Stimulated activated CD4-positive, alpha-beta T cell treated with anti-CD3 and anti-CD28 coated beads, Interleukin-2, amount 100 ng/mL, for 4 hours (primary cell): ENCODE results near the gene DDX56.

ENCODE experiments used
- DNase-seq: peaks from one replicate; pipeline ENCODE4 v3.0.0-alpha.2; 2020; ENCODE audit warnings: low read depth

The DDX56 gene, protein sequence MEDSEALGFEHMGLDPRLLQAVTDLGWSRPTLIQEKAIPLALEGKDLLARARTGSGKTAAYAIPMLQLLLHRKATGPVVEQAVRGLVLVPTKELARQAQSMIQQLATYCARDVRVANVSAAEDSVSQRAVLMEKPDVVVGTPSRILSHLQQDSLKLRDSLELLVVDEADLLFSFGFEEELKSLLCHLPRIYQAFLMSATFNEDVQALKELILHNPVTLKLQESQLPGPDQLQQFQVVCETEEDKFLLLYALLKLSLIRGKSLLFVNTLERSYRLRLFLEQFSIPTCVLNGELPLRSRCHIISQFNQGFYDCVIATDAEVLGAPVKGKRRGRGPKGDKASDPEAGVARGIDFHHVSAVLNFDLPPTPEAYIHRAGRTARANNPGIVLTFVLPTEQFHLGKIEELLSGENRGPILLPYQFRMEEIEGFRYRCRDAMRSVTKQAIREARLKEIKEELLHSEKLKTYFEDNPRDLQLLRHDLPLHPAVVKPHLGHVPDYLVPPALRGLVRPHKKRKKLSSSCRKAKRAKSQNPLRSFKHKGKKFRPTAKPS

DNA sequence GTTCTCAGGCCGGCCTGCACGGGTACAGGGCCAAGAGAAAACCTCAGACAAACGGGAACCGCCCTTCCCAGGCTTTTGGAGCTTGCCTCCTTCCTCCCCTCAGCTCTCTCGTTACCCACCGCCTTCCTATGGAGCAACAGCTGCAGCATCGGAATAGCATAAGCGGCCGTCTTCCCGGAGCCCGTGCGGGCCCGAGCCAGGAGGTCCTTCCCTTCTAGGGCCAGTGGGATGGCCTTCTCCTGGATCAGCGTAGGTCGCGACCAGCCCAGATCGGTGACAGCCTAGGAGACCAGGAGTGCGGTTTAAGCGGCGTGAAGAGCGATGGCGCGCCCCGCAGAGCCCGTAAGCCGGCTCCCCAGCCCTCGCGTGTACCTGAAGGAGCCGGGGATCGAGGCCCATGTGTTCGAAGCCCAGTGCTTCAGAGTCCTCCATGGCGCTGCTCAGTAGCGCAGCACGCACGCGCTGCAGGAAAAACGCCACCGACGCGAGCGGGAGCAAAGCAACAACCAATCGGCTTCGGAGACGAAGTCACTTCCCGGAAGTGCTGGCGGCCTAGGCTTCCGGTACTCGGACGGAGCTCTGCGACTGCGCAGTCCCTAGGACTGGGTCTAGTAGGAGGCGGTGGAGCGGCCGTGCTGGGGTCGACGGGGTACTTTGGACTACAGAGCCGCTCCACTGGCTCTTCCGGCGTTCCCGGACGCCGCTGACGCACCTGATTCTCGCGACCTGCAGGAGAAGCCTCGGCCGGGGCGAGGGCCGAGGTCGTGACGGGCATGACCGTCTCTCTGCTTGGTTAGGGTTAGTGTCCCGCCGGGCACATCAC, at the start of gene DDX56:
DDX56 (minus strand) TSS at position 445 of the 823 bp plus-strand sequence; CDS start at position 432, 13 bp downstream.
- DNase-seq = peak; percentile 91

DNA sequence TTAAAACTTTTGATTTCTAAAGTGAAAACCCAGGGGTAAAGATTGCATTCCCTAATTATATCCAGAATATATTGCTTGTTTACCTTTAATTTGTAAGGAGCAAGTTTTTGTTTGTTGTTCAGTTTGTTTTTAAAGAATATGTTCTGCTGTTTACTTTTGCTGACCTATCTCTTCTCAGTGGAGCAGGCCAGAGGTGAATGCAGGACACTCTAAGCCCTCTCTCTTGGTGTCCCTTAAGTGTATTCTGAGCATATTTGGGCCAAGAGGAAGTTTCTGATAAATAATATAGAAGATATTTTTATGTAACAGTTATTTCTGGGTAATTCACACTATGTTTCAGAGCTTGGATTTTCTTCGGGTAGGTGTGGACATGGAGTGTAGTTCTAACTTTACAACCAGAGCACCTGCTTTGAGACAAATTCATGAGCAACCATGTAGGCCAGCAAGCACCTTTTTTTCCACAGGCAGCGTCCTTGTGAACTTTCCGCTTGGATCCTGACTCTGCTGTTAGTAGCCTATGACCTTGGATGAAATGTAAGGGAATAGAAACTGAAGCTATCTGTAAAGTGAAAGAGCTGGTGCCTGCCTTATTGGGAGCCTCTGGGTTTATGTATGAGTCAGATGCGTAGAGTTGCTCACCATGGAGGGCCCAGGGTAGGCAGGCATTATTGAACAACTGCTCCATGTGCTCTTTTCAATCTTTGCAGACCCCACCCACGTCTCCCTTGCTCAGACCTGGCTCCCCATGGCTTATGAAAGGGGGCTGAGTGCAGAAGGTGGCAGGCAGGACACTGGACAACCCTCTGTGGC, 48.8 kb upstream of the DDX56 start:
- peak; percentile 33 for DNase-seq

DNA sequence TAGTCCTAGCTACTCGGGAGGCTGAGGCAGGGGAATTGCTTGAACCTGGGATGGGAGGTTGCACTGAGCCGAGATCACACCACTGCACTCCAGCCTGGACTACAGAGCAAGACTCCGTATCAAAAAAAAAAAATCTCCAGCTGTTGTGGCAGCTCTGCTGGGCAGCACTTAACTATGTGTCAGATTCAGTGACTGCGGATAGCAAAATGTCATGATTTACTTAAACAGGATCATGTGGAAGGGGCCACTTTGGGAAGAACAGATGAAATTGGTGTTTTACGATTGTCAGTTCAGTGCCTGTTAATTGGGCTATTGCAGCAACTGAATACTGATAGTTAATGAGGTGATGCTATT, 48.0 kb upstream of the DDX56 start:
- no peak for DNase-seq

DNA sequence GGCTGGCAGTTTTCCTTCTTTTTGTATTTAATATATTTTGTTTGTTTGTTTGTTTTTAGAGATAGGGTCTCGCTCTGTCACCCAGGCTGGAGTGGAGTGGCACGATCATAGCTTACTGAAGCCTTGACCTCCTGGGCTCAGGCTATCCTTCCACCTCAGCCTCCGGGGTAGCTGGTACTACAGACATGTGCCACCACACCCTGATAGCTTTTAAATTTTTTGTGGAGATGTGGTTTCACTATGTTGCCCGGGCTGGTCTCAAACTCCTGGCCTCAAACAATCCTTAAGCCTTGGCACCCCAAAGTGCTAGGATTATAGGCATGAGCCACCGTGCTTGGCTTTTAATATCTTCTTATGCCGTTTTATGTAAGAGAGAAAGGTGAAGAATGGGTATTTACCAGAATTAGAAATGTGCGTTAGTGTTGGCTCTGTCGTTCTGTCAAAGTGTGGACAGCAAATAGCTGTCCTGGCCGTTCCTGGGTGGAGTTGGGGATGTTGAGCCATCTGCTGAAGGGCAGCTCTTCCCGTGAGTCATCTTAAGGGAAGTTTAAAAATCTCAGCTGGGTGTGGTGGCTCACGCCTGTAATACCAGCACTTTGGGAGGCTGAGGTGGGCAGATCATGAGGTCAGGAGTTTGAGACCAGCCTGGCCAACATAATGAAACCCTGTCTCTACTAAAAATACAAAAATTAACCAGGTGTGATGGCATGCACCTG, 47.5 kb upstream of the DDX56 start:
- DNase-seq = no peak

DNA sequence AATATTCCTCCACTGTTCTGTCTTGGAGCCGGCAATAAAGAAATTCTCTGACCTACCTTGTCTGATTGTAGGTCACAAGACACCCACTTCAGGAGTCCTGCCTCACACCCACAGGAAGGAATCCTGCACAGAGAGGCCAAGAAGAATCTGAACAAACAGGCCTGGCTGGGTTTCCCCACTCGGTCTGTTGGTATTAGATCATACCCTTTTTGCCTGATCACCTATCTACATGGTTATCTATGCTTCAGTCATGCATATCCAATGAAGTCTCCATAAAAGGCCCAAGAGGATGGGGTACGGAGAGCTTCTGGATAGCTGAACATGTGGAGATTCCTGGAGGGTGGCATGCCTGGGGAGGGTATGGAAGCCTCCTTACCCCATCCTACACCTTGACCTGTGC, 45.0 kb upstream of the DDX56 start:
- DNase-seq = no peak

DNA sequence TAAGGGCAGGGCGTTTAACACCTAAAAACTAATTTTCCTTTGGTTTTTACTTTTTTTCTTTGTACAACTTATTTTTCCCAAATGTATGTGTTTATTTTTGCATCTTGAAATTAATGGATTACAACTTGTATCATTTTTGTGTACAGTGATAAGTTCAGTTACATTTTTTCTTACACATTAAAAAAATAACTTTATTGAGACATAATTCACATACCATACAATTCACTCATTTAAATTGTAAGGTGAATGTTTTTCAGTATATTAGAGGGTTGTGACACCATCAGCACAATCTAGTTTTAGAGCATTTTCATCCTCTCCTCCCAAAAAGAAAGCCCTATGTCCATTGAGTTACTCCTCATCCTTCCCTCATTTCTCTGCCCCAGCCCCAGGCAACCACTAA, 44.3 kb upstream of the DDX56 start:
- no peak for DNase-seq

DNA sequence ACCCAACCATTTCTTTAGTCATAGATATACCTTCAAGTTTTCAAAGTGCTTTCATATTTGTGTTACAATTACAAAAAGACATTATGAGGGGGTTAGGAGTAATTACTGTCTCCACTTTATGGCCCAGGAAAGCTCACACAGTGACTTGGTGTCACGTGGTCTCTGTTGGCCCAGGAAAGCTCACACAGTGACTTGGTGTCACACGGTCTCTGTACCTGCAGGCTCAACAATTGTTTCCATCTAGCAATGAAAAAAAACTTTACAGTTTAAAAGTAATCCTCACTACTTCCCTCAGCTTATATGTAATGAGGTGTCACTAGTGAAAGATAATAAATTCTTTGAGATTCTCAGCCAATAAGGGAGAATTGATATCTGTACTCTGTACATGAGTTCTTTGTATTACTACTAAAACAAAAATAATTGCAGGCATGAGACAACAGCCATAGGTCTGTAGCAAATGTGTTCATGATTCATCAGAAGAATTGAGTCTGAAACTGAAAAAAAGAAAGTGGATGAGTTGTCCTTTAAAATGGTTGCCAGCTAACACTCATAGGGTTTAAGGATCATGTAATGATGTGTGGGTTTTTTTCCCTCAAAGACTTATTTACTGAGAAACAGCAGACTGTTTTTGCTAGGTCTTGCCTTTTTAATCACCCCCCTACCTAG, 43.6 kb upstream of the DDX56 start:
- DNase-seq = no peak

DNA sequence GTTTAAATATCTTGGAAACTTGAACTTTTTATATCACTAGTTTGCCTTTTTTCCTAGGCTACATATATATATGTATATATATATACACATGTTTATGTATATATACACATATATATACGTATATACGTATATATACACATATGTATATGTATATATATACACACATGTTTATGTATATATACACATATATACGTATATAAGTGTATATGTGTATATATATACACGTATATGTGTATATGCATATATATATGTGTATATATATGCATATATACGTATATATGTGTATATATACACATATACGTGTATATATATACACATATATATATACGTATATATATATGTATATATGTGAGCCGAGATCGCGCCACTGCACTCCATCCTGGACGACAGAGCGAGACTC, 42.8 kb upstream of the DDX56 start:
- DNase-seq = no peak

DNA sequence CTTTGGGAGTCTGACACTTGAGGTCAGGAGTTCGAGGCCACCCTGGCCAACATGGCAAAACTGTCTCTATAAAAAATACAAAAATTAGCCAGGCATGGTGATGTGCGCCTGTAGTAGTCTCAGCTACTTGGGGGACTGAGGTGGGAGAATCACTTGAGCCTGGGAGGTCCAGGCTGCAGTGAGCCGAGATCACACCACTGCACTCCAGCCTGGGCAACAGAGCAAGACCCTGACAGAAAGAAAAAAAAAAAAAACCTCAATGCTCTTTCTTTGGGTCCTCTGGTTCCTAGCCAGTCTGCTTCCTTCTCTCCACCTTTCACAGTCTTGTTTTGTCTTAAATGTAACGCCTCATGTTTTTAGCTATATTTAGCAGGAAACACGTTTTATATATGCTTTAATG, 42.1 kb upstream of the DDX56 start:
- DNase-seq = no peak

DNA sequence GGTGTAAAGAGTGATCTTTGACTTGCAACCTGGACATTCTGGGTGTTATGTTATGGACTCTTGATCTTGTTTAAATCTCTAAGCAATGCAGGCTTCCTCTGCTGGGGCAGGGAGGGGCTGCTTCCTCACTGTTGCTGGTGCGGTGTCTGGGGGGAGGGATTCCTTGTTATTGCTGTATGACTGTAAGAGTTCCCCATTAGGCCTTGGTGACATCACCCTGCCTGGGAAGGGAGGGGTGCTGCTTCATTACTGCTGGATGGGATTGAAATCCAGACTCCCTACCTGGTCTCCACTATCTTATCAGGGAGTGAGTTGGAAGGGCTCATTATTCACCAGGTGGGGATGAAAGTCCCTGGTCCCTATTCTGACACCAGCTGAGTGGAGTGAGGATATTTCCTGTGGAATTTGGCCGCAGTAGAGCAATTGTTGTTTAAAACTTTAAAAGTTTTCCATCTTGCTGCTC, 41.5 kb upstream of the DDX56 start:
- no peak for DNase-seq

DNA sequence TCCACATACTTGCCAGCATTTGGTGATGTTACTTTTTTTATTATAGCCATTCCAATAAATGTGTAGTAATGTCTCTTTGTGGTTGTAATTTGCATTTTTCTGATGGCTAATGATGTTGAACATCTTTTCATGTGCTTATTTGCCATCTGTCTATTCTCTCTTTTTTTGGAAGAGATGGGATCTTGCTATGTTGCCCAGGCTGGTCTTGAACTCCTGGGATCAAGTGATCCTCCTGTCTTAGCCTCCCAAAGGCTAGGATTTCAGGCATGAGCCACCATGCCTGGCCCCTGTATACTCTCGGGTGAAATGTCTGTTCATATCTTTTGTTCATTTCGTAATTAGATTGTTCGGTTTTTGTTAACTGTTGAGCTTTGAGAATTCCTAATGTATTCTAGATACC, 36.1 kb upstream of the DDX56 start:
- no peak for DNase-seq

DNA sequence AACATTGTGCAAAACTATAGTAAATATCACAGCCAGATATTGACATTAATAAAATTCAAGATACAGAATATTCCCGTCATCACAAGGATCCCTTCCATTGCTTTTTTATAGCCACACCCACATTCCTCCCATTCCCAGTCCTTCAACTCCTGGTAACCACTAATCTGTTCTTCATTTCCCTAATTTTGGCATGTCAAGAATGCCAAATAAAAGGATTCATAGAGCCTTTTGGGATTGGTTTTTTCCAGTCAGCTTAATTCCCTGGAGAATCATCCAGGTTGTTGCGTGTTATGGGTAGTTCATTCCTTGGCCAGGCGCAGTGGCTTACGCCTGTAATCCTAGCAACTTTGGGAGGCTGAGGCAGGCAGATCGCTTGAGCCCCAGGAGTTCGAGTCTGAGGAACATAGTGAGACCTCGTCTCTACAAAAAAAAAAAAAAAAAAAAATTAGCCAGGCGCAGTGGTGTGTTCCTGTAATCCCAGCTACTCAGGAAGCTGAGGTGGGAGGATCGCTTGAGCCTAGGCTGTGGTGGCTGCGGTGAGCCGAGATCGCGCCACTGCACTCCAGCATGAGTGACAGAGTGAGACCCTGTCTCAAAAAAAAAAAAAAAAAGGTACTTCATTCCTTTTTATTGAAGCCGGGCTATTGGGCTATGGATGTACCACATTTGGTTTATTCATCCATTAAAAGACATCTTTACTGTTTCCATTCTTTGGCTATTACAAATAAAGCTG, 35.4 kb upstream of the DDX56 start:
- DNase-seq = no peak

DNA sequence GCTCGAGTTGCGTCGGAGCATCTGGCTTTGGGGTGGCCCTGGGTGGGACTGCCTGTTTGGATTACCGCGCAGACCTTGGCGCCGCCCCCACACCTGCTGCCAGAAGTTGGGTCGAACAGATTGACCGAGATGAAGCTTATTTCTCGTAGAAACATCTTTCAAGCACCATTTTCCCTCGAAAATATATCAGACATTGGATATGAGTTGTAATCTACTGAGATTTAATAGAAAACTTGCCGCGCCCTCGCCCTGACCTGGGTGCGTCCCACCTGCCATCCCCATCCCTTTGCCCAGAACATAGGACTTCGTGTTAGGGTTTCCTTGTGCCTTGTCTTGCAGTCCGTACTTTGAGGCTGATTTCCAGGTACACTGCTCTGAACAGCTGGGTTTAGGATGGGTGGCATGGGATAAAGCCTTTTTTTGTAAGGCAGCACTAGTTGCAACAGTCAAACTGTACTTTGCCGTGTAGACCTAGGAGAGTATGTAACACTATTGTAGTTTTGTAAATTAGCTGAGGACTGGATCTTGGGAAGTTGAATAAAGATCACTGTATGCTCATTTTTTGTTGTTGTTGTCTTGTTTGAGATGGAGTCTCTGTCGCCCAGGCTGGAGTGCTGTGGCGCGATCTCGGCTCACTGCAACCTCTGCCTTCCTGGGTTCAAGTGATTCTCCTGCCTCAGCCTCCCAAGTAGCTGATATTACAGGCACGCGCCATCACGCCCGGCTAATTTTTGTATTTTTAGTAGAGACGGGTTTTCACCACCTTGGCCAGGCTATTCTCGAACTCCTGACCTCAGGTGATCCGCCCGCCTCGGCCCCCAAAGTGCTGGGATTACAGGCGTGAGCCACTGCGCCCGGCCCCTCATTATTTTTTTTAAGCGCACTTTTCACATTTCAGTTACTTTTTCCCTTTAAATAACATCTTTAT, 33.7 kb upstream of the DDX56 start:
- DNase-seq = no peak

DNA sequence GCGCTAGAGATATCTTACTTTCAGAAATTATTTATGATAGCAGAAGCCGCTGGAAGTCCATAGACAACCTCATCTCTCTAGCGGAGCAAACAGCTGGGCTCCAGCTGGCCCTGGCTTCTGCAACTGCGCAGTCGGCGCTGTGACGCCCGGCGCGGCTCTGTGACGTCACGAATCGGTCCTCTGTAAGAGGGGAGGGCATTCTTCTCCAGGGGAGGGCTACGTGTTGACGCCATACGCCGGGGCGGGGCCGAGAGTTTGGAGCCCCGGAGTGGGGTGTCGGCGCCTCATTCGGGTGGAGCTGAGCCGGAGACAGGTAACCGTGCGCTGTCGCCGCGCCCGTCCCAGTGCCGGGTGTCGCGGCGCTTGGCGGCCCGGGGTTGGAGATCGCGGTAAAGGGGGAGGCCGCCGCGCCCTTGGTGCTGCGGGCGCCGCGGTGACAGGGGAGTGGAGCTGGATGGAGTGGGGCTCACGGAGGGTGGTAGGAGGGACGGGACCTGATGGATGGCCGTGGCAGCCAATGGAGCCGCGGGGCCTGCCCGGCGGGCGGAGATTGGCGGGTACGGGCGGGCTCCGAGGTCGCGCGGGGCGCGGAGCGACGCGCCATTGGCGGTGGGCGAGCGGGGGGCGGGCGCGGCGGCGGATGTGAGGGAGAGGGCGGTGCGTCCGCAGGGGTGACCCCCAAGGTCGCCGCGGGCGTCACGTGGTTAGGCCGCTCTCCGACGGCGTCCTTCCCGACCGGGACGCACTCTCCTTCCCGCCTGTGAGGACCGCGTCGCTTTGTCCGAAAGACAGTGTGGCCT, 32.8 kb upstream of the DDX56 start, which contains the start of gene OGDH:
OGDH (plus strand) TSS at position 287 of the 800 bp plus-strand sequence. CDS start 17,717 bp downstream, outside the sequence.
- DNase-seq = peak; percentile 99

DNA sequence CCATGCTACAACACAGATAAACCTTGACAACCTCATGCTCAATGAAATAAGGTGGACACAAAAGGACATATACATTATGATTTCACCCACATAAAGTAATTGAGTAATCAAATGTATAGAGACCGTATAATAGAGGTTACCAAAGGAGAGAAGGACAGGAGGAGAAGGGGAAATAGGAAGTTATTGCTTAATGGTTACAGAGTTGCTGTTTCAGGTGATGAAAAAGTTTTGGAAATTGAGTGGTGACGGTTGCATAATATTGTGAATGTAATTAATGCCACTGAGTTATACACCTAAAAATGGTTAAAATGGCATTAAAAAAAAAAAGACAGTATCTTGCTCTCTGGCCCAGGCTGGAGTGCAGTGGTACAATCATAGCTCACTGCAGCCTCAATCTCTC, 31.2 kb upstream of the DDX56 start:
- DNase-seq = no peak

DNA sequence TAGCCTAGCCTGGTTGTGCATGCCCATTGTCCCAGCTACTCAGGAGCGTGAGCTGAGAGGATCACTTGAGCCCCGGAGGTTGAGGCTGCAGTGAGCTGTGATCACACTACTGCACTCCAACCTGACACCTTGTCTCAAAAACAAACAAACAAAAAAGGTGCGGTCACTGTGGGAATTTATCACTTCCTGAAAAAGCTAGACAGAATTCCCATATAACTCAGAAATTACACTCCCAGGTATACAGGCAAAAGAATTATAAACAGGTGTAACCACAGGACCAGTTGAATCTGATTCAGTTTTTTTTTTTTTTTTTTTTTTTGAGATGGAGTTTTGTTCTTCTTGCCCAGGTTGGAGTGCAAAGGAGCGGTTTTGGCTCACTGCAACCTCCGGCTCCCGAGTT, 29.5 kb upstream of the DDX56 start:
- DNase-seq = no peak

DNA sequence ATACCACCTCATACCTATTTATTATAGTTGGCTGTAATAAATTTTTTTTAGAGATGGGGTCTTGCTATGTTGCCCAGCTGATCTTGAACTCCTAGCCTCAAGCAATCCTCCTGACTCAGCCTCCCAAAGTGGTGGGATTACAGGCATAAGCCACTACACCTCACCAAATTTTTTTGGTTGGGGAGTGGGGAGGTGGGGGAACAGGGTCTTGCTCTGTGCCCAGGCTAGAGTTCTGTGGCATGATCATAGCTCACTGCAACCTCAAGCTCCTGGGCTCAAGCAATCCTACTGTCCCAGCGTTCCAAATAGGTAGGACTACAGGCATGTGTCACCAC, 28.8 kb upstream of the DDX56 start:
- DNase-seq = no peak

DNA sequence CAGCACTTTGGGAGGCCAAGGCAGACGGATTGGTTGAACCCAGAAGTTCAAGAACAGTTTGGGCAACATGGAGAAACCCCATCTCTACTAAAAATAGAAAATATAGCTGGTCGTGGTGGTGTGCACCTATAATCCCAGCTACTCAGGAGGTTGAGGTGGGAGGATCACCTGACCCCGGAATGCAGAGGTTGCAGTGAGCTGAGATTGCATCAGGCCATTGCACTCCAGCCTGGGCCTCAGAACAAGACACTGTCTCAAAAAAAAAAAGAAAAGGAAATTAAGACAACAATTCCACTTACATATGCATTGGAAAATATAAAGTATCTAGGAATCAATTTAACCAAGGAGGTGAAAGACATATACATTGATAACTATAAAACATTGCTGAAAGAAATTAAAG, 25.5 kb upstream of the DDX56 start:
- DNase-seq = no peak
